Mucosa of rectum (tissue), 2 donors: ENCODE results near the gene KCNAB1.

Experiments
- H3K27ac ChIP-seq, 2 donors: one replicate each; pipeline ENCODE4 v1.7.0; 2013; ENCODE audit warnings: inconsistent platforms in 2 of 2, low read depth in 2 of 2, low read length in 2 of 2
- H3K27me3 ChIP-seq, 2 donors: one replicate each; pipeline ENCODE4 v1.7.0; 2013; ENCODE audit warnings: low read length in 2 of 2; ENCODE audit not compliant: control insufficient read depth in 2 of 2, insufficient read depth in 2 of 2
- H3K36me3 ChIP-seq, 2 donors: one replicate each; pipeline ENCODE4 v1.7.0; 2013; ENCODE audit warnings: low read length in 2 of 2; ENCODE audit not compliant: control insufficient read depth in 2 of 2, insufficient read depth in 2 of 2
- H3K4me1 ChIP-seq, 2 donors: one replicate each; pipeline ENCODE4 v1.7.0; 2013; ENCODE audit warnings: low read length in 2 of 2, mild to moderate bottlenecking in 1 of 2; ENCODE audit not compliant: control insufficient read depth in 2 of 2, insufficient read depth in 2 of 2
- H3K4me3 ChIP-seq, 2 donors: one replicate each; pipeline ENCODE4 v1.7.0; 2013; ENCODE audit warnings: low read length in 2 of 2
- H3K9ac ChIP-seq, 2 donors: one replicate each; pipeline ENCODE4 v1.7.0; 2013; ENCODE audit warnings: low read length in 2 of 2, low read depth in 1 of 2, mild to moderate bottlenecking in 1 of 2
- H3K9me3 ChIP-seq, 2 donors: one replicate each; pipeline ENCODE4 v1.7.0; 2013; ENCODE audit warnings: low read length in 2 of 2; ENCODE audit not compliant: control insufficient read depth in 2 of 2
- donor health status: healthy.
- donor health status: Normal muscosa, but diverticular disease.

The KCNAB1 gene

DNA sequence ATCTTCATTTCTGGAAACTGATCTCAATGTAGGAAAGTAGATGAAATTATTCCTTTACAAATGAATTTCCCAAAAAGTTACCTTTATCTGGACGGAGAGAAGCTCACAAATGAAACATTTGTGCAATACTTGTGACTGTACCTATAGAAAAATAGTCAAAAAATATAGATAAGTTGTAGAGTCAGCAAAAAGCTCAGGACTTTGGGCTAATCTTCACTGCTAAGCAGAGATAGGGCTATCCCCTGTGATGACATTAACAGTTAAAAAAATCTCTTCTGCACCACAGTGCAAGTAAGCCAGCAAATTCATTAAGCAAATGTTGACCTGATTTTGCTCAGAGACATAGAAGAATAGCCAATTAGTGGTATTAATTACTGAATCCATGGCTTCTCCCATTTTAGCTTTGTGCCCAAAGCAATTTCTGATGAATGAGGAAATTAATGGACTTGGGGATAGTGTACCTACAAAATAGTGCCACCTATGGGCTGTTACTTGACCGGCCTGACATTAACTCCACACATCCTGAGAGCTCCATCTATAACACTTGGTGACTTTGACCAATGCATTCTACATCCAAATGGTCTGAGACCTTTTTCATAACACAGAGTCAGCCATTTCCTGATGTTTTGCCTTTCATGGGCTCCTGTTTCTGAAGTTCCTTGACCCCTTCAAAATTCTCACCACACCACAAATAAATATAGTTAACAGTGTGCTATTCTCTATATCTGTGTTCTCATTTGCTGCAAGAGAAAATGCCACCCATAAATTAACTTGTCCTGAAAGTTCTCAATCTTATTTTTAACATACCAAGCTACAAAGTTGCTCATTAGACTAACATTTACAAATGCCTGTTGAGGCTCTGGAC, 329.6 kb downstream of the KCNAB1 start:
- Histone ChIP-seq H3K9ac (no peak overlapping the region), H3K4me3 (no peak overlapping the region), H3K4me1 (no peaks in the 10 kb centered on the region), H3K27me3 (peaks cover 0 to 3% of the 10 kb centered on the region in 2 donors), H3K36me3 (no peaks in the 10 kb centered on the region), H3K27ac (no peak overlapping the region), H3K9me3 (no peaks in the 10 kb centered on the region)

DNA sequence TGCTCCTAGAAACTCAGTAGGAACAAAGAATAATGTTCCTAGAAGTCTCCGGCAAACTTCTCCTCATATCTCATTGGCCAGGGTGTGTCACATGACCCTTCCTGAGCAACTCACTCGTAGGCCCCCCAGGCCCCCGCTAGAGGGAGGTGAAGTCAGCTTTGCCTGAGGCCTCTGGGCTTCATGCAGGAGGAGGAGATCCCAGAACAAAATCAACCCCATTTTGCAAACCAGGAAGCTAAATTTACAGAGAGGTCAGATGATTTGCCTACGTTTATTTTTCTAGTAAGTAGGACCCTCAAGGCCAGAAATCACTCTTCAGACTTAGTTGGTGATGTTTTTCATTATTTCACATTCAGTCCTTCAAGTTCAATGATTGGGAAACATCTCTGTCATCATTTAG, 335.5 kb downstream of the KCNAB1 start:
- H3K4me1 ChIP-seq = no peaks in the 10 kb centered on the region
- no peak overlapping the region for H3K27ac ChIP-seq
- no peaks in the 10 kb centered on the region for H3K27me3 ChIP-seq
- H3K9me3 ChIP-seq = no peaks in the 10 kb centered on the region
- no peaks in the 10 kb centered on the region for H3K36me3 ChIP-seq
- H3K4me3 ChIP-seq = no peak overlapping the region
- H3K9ac ChIP-seq = no peak overlapping the region

DNA sequence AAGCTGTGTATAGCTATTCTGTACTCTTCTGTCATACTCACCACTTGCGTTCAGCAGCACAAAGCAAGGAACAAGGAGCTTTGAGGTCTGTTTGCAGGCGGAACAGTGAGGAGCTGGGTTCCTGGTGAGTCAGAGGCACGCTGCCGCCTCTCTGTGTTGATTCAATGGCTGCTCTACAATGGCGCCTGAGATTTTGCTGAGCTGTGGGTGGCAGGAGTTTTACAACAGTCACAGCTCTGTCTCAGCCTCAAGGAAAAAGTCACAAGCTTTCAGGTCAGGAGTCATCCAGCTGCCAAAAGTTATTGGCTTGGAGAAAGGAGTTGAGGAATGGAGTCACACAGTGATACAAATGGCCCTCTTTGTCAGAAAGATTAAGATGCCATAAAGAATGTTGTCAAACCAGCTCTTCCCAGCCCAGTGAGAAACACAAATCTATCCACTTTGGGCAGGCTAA, 336.4 kb downstream of the KCNAB1 start:
- no peak overlapping the region for H3K4me3 ChIP-seq
- H3K9me3 ChIP-seq = no peaks in the 10 kb centered on the region
- no peak overlapping the region for H3K9ac ChIP-seq
- no peak overlapping the region for H3K27ac ChIP-seq
- no peaks in the 10 kb centered on the region for H3K27me3 ChIP-seq
- H3K36me3 ChIP-seq = no peaks in the 10 kb centered on the region
- H3K4me1 ChIP-seq = no peaks in the 10 kb centered on the region

GRCh38 chr3:156459434-156459833, 339.1 kb downstream of the KCNAB1 start:
- Histone ChIP-seq H3K9ac (no peak overlapping the region), H3K27me3 (no peaks in the 10 kb centered on the region), H3K9me3 (no peaks in the 10 kb centered on the region), H3K27ac (no peak overlapping the region), H3K4me3 (no peak overlapping the region), H3K4me1 (no peaks in the 10 kb centered on the region), H3K36me3 (no peaks in the 10 kb centered on the region)

DNA sequence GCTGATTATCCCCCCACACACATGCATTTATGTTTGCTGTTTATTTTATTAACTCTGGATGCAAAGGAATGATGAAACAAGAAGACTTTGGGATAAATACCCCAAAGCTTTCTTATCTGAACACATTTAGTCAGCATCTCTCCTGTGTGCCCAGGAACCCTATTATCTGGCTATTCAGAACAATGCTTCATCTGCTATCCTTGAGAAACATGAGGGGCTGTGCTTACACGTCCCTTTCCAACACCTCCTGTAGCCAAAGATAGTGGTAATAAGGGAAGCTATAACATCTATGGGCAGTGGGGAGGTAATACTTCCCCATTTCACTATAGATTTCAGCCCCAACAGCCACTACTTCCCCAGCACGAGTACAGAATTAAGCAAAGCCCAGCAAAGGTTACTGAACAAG, 339.8 kb downstream of the KCNAB1 start:
- Histone ChIP-seq H3K27ac (no peak overlapping the region), H3K9me3 (no peaks in the 10 kb centered on the region)

GRCh38 chr3:156461889-156462288, 341.5 kb downstream of the KCNAB1 start:
- Histone ChIP-seq H3K27me3 (no peaks in the 10 kb centered on the region), H3K27ac (no peak overlapping the region), H3K36me3 (no peaks in the 10 kb centered on the region), H3K4me1 (no peaks in the 10 kb centered on the region), H3K9ac (no peak overlapping the region), H3K9me3 (no peaks in the 10 kb centered on the region), H3K4me3 (no peak overlapping the region)

More for the DNA sequence above, 339.8 kb downstream of the KCNAB1 start:
- Histone ChIP-seq H3K4me3 (no peak overlapping the region), H3K9ac (no peak overlapping the region), H3K4me1 (no peaks in the 10 kb centered on the region), H3K36me3 (no peaks in the 10 kb centered on the region), H3K27me3 (no peaks in the 10 kb centered on the region)

GRCh38 chr3:156463123-156463522, 342.7 kb downstream of the KCNAB1 start:
- H3K9ac ChIP-seq = no peak overlapping the region
- no peaks in the 10 kb centered on the region for H3K9me3 ChIP-seq
- no peaks in the 10 kb centered on the region for H3K36me3 ChIP-seq
- no peak overlapping the region for H3K27ac ChIP-seq
- no peaks in the 10 kb centered on the region for H3K4me1 ChIP-seq
- H3K4me3 ChIP-seq = no peak overlapping the region
- H3K27me3 ChIP-seq = no peaks in the 10 kb centered on the region

DNA sequence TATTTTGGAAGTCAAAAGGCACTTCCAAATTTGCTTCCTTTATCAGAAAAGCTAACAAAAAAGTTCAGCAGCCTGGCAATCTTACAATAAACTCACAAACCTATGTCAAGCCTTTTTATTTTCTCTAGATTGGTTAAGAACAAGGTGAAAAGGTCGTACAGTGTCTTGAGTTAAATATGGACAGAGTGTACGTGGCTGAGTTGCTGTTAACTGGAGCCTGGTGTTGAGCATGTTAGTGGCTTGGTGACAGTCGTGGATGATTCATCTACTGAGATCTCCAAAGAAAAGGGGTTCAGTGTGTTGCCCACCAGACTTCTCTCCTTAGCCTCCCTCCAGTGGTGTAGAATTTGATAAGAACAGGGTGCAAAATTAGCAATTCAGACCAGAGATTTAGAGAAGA, 344.8 kb downstream of the KCNAB1 start:
- no peak overlapping the region for H3K4me3 ChIP-seq
- no peaks in the 10 kb centered on the region for H3K9me3 ChIP-seq
- no peaks in the 10 kb centered on the region for H3K27me3 ChIP-seq
- H3K9ac ChIP-seq = no peak overlapping the region
- no peaks in the 10 kb centered on the region for H3K36me3 ChIP-seq
- H3K27ac ChIP-seq = no peak overlapping the region
- no peaks in the 10 kb centered on the region for H3K4me1 ChIP-seq

DNA sequence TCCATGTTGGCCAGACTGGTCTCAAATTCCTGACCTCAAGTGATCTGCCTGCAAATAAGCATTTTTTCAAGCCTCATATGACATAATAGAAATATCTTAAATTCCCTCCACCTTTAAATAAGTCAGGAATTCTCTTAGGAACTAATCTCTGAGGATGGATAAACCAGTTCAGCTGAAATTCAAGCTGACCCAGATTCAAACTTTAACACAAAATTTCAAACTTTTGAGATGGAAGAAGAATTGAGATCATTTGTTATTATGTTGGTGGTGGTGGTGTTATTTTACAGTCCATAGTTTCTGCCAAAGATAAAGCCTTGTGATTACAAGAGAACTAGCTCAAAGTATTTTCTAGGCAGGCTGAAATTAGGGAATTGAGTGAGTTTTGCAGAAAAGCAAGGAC, 349.1 kb downstream of the KCNAB1 start:
- no peak overlapping the region for H3K27ac ChIP-seq
- no peak overlapping the region for H3K4me3 ChIP-seq
- H3K36me3 ChIP-seq = no peaks in the 10 kb centered on the region
- no peaks in the 10 kb centered on the region for H3K27me3 ChIP-seq
- H3K4me1 ChIP-seq = no peaks in the 10 kb centered on the region
- H3K9me3 ChIP-seq = no peaks in the 10 kb centered on the region
- no peak overlapping the region for H3K9ac ChIP-seq

GRCh38 chr3:156471431-156471830, 351.1 kb downstream of the KCNAB1 start:
- no peaks in the 10 kb centered on the region for H3K9me3 ChIP-seq
- no peak overlapping the region for H3K27ac ChIP-seq
- H3K4me3 ChIP-seq = no peak overlapping the region
- no peaks in the 10 kb centered on the region for H3K27me3 ChIP-seq
- H3K9ac ChIP-seq = no peak overlapping the region
- H3K36me3 ChIP-seq = no peaks in the 10 kb centered on the region
- H3K4me1 ChIP-seq = no peaks in the 10 kb centered on the region
